HEK293T (cell line): Measurements from ENCODE around the gene CFAP210.

Source experiments
- CTCF ChIA-PET: fragments of 350-600 bp; formaldehyde crosslinking; extraction: SDS; loops from one replicate; lab custom pipeline; 2021; ENCODE audit warnings: antibody characterized with exemption, inconsistent platforms; lab: Yijun Ruan, JAX
- POLR2A ChIA-PET: fragments of 350-600 bp; formaldehyde crosslinking; extraction: SDS; loops from one replicate; lab custom pipeline; 2020; ENCODE audit warnings: antibody characterized with exemption, inconsistent platforms; lab: Yijun Ruan, JAX
- DNase-seq: peaks from one replicate; pipeline ENCODE4 v3.0.0; 2012; ENCODE audit warnings: mixed read lengths; ENCODE audit errors: extremely low spot score
- ARNT ChIP-seq: fragments of 450-650 bp; IDR thresholded peaks from 2 replicates; pipeline ENCODE4 v1.6.1; 2017; ENCODE audit warnings: mild to moderate bottlenecking
- BHLHE40 ChIP-seq: fragments of 450-650 bp; IDR thresholded peaks from 2 replicates; pipeline ENCODE4 v1.6.1; 2016; ENCODE audit warnings: mild to moderate bottlenecking, moderate library complexity, borderline replicate concordance
- CTBP1 ChIP-seq: fragments of 450-650 bp; IDR thresholded peaks from 2 replicates; pipeline ENCODE4 v1.6.1; 2016; ENCODE audit warnings: borderline replicate concordance
- ELF4 ChIP-seq: fragments of 450-650 bp; IDR thresholded peaks from 2 replicates; pipeline ENCODE4 v1.6.1; 2017; ENCODE audit warnings: antibody characterized with exemption
- FOXA1 ChIP-seq: fragments of 450-650 bp; IDR thresholded peaks from 2 replicates; pipeline ENCODE4 v1.6.1; 2016; ENCODE audit warnings: mild to moderate bottlenecking
- FOXK2 ChIP-seq: fragments of 450-650 bp; IDR thresholded peaks from 2 replicates; pipeline ENCODE4 v1.6.1; 2016; ENCODE audit warnings: mild to moderate bottlenecking
- FOXM1 ChIP-seq: fragments of 450-650 bp; IDR thresholded peaks from 2 replicates; pipeline ENCODE4 v1.6.1; 2017; ENCODE audit warnings: mild to moderate bottlenecking, borderline replicate concordance
- HDGF ChIP-seq: fragments of 450-650 bp; IDR thresholded peaks from 2 replicates; pipeline ENCODE4 v1.6.1; 2017; ENCODE audit warnings: antibody characterized with exemption, borderline replicate concordance
- L3MBTL2 ChIP-seq: fragments of 450-650 bp; conservative IDR thresholded peaks from 2 replicates; pipeline ENCODE4 v1.6.1; 2016; ENCODE audit warnings: mild to moderate bottlenecking
- LEF1 ChIP-seq: fragments of 450-650 bp; IDR thresholded peaks from 2 replicates; pipeline ENCODE4 v1.6.1; 2017; ENCODE audit warnings: mild to moderate bottlenecking, borderline replicate concordance
- NFRKB ChIP-seq: fragments of 450-650 bp; IDR thresholded peaks from 2 replicates; pipeline ENCODE4 v1.6.1; 2016; ENCODE audit warnings: mild to moderate bottlenecking, moderate library complexity
- PKNOX1 ChIP-seq: fragments of 450-650 bp; IDR thresholded peaks from 2 replicates; pipeline ENCODE4 v1.6.1; 2016
- SP1 ChIP-seq: fragments of 450-650 bp; IDR thresholded peaks from 2 replicates; pipeline ENCODE4 v1.6.1; 2017
- SUZ12 ChIP-seq: fragments of 450-650 bp; IDR thresholded peaks from 2 replicates; pipeline ENCODE4 v1.6.1; 2016; ENCODE audit warnings: mild to moderate bottlenecking
- TARDBP ChIP-seq: fragments of 450-650 bp; IDR thresholded peaks from 2 replicates; pipeline ENCODE4 v1.6.1; 2016
- ZNF384 ChIP-seq: fragments of 450-650 bp; IDR thresholded peaks from 2 replicates; pipeline ENCODE4 v1.6.1; 2016

CFAP210 gene

DNA sequence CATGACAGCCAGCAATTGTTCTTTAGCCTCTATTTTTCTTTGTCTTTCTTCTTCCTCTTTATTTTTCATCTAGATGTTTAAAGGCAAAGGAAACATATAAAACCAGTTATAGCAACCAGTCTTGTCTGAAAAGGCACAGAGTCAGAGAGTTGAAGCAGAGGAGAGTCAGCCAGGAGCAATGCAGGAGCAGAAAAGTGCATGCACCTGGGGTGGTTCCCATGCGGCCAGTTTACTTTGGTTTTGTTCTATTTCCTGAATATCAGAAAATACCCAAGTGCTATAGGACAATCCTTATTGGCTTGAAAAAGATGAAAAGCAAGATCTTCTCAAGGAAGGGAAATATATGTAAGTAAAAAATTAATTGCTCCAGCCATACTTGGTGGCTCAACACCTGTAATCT lies 44.9 kb downstream of the CFAP210 start:
- ChIA-PET CTCF (no interaction called here), POLR2A (no interaction called here)
- TF ChIP-seq NFRKB = no peak
- TF ChIP-seq PKNOX1 = no peak
- TF ChIP-seq ZNF384 = no peak
- TF ChIP-seq FOXK2 = no peak
- TF ChIP-seq CTBP1 = no peak
- TF ChIP-seq BHLHE40 = no peak
- TF ChIP-seq L3MBTL2 = no peak
- TF ChIP-seq SUZ12 = no peak
- DNase-seq = no peak

DNA sequence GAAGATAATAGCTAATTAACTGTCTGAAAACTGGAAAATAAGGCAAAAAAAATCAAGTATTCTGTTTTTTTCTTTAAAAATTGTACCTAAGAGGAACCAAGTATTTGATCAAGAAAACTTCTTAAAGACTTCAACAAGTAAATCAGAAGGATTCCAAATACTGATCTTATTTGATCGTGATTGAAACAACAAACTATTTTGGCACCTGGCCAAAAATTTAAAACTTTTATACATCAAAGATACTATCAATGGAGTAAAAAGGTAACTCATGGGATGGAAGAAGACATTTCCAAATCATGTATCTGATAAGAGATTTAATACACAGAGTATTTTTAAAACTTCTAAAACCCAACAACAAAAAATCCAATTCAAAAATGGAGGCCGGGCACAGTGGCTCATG lies 46.7 kb downstream of the CFAP210 start:
- no peak for DNase-seq
- POLR2A ChIA-PET = no interaction called here
- CTCF ChIA-PET = no interaction called here
- TF ChIP-seq NFRKB = no peak
- no peak for TF ChIP-seq PKNOX1
- no peak for TF ChIP-seq ELF4
- TF ChIP-seq TARDBP = no peak
- TF ChIP-seq SUZ12 = no peak
- TF ChIP-seq CTBP1 = no peak
- no peak for TF ChIP-seq BHLHE40
- TF ChIP-seq L3MBTL2 = no peak
- TF ChIP-seq SP1 = no peak
- TF ChIP-seq FOXA1 = no peak
- TF ChIP-seq FOXM1 = no peak
- TF ChIP-seq ZNF384 = no peak
- no peak for TF ChIP-seq LEF1
- no peak for TF ChIP-seq ARNT
- no peak for TF ChIP-seq FOXK2
- TF ChIP-seq HDGF = no peak

DNA sequence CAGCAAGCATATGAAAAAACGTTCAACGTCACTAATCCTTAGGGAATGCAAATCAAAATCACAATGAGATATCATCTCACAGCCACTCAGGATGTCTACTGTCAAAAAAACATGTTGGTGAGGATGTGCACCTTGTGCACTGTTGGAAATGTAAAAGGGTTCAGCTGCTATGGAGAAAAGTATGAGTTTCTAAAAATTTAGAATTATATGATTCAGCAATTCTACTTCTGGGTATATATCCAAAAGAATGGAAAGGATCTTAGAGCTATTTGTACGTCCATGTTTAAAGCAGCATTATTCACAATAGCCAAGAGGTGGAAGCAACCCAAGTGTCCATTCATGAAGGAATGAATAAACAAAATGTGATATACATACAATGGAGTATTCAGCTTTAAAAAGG lies 50.0 kb downstream of the CFAP210 start:
- DNase-seq = no peak
- TF ChIP-seq FOXA1 = no peak
- TF ChIP-seq CTBP1 = no peak
- no peak for TF ChIP-seq NFRKB
- no peak for TF ChIP-seq ZNF384
- TF ChIP-seq SP1 = no peak
- TF ChIP-seq LEF1 = no peak
- no peak for TF ChIP-seq SUZ12
- no peak for TF ChIP-seq FOXK2
- no peak for TF ChIP-seq ARNT
- CTCF ChIA-PET = interaction anchor here (0.5 kb wide), 1 partner anchor 34 kb away, joined by 3 read pairs; no protein-coding TSS in a partner anchor
- POLR2A ChIA-PET = no interaction called here

DNA sequence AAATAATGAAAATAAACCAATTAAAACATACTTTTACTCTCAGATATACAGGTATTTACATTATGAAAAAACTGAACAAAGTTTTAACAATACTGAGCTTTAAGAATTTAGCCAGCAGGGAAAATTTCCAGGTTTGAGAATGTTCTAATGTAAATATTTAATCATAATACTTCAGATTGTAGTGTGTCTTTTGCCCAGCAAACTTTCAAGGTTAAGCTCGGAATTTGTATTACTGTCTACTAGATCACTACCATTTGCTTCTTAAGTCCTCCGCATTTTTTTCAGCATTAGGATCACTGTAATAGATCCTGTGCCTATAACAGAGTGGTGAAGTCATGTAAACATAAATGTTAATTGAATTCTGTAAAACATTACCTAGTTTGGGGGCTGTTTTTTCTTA lies 52.7 kb downstream of the CFAP210 start:
- DNase-seq = no peak
- POLR2A ChIA-PET = no interaction called here
- CTCF ChIA-PET = interaction anchor here (0.6 kb wide), 1 partner anchor 129 kb away, joined by 5 read pairs; no protein-coding TSS in a partner anchor
- TF ChIP-seq FOXK2 (no peak), ELF4 (no peak), BHLHE40 (no peak), TARDBP (no peak), SUZ12 (no peak), ZNF384 (no peak), ARNT (no peak), NFRKB (no peak), PKNOX1 (no peak), CTBP1 (no peak)

DNA sequence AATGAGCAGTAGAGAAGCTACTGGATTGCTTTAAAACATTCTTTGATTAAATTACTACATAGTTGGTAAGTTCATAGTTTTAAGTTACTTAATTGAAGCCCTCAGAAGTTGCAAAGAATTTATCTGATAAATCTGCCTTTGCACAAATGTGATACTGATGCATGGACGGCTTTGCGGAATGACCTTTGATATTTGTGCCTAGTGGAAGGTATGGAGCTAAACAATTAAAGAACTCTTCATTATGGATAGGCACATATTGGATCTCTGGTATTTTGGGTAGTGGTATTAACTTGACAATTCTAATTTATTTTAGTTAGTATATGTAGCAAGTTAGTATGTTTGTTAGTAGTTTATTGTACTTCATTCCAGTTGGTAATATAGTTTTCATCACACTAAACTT lies 54.1 kb downstream of the CFAP210 start:
- ChIA-PET POLR2A (no interaction called here), CTCF (no interaction called here)
- TF ChIP-seq ELF4 = no peak
- TF ChIP-seq FOXM1 = no peak
- no peak for TF ChIP-seq FOXA1
- no peak for TF ChIP-seq SP1
- no peak for TF ChIP-seq SUZ12
- no peak for TF ChIP-seq BHLHE40
- DNase-seq = no peak

GRCh38 chr2:169637620-169638019 lies 56.6 kb downstream of the CFAP210 start:
- no peak for DNase-seq
- ChIA-PET POLR2A (no interaction called here), CTCF (no interaction called here)
- TF ChIP-seq FOXK2 (no peak), CTBP1 (no peak), ARNT (no peak), BHLHE40 (no peak), L3MBTL2 (no peak), NFRKB (no peak), HDGF (no peak), ZNF384 (no peak), ELF4 (no peak), LEF1 (no peak), SUZ12 (no peak), FOXM1 (no peak), SP1 (no peak), TARDBP (no peak), PKNOX1 (no peak)
